PC-3 (cell line): ENCODE measurements around the gene PBOV1.

ENCODE experiments used
- EZH2 ChIP-seq: fragments of 300-600 bp; sonication (generic); IDR thresholded peaks from one replicate; pipeline ENCODE4 v1.6.1; 2017; ENCODE audit warnings: antibody characterized with exemption, mild to moderate bottlenecking, low read length; ENCODE audit not compliant: unreplicated experiment
- EZH2phosphoT487 ChIP-seq: fragments of 300-600 bp; sonication (generic); IDR thresholded peaks from 2 replicates; pipeline ENCODE4 v1.6.1; 2018; ENCODE audit warnings: mild to moderate bottlenecking, antibody characterized with exemption, low read length, borderline replicate concordance
- TF ChIP-seq, protein P1 (sequence below): fragments of 300-600 bp; sonication (generic); conservative IDR thresholded peaks from 2 replicates; pipeline ENCODE4 v1.5.1; 2017; ENCODE audit warnings: antibody characterized with exemption, low read depth, mild to moderate bottlenecking, low read length

DNA sequence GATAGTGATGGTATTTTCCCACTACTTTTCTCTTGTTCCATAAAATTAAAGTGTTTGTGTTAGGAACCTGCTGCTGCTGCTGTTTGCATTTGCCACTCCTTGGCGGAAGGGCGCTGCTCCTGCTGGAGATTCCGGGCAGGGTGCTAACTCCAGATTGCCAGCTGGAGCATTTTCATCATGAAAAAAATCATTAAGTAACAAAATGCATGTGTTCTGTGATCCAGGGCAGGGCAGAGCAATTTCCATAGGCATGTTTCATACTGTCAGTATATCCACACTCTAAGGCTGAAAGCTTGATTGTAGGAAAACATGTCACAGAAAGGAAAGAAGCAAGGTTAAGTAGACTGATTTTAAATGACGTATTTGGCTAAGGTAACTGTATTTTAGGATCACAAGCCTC is 24.0 kb downstream of the PBOV1 start:
- TF ChIP-seq, protein P1, sequence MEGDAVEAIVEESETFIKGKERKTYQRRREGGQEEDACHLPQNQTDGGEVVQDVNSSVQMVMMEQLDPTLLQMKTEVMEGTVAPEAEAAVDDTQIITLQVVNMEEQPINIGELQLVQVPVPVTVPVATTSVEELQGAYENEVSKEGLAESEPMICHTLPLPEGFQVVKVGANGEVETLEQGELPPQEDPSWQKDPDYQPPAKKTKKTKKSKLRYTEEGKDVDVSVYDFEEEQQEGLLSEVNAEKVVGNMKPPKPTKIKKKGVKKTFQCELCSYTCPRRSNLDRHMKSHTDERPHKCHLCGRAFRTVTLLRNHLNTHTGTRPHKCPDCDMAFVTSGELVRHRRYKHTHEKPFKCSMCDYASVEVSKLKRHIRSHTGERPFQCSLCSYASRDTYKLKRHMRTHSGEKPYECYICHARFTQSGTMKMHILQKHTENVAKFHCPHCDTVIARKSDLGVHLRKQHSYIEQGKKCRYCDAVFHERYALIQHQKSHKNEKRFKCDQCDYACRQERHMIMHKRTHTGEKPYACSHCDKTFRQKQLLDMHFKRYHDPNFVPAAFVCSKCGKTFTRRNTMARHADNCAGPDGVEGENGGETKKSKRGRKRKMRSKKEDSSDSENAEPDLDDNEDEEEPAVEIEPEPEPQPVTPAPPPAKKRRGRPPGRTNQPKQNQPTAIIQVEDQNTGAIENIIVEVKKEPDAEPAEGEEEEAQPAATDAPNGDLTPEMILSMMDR, result no peak
- no peak for TF ChIP-seq EZH2
- TF ChIP-seq EZH2phosphoT487, result no peak
